GM18868 (cell line): Measurements from ENCODE around the gene PSAP.

ENCODE experiments used
- ATAC-seq: cut with Tn5 transposase; IDR thresholded peaks from one replicate; pipeline ENCODE4 v1.9.1; 2021; ENCODE audit warnings: mild to moderate bottlenecking, moderate library complexity; ENCODE audit not compliant: unreplicated experiment

PSAP gene

GRCh38 chr10:71810048-71810750, 40.9 kb downstream of the PSAP start:
- no peak for ATAC-seq

DNA sequence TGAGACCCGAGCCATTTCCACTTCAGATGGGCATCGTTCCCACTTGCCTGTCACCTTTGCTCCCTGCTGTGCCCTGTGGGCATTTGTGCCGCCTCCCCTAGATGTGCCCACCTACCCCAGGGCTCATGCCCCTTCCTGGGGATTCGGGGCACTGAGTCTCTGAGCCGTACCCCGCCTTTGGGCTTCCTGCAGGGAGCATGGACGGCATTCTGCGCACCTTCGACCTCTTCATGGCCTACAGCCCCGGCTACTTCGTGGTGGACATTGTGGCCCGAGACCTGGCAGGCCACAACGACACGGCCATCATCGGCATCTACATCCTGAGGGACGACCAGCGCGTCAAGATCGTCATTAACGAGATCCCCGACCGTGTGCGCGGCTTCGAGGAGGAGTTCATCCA, 41.4 kb downstream of the PSAP start:
- no peak for ATAC-seq

DNA sequence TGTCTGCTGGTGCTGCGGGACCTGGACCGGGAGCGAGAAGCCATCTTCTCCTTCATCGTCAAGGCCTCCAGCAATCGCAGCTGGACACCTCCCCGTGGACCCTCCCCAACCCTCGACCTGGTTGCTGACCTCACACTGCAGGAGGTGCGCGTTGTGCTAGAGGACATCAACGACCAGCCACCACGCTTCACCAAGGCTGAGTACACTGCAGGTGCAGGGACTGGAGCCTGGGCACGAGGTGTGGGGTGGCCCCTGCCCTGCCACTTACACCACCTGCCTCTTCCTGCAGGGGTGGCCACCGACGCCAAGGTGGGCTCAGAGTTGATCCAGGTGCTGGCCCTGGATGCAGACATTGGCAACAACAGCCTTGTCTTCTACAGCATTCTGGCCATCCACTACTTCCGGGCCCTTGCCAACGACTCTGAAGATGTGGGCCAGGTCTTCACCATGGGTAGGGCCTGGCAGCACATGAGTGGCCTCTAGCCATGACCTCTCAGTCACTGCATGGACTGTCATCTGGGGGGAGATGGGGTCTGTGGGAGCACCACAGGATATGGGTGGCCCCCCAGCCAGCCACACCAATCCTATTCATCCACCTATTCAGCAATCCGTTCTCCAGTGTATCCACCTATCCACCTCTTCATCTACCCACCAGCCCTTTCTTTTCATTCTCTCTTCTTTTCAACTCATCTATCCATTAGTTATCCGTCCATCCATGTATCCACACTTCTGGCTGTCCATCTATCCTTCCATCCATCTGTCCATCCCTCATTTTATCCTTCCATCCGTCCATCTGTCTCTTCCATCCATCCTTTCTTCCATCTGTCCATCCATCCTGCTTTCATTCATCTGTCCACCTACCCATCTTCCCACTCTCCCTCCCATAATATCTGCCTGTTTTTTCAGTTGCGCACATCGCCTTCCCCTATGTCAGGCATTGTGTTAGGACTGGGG, 43.2 kb downstream of the PSAP start:
- ATAC-seq, result no peak

GRCh38 chr10:71806704-71807556, 44.1 kb downstream of the PSAP start:
- ATAC-seq, result no peak

DNA sequence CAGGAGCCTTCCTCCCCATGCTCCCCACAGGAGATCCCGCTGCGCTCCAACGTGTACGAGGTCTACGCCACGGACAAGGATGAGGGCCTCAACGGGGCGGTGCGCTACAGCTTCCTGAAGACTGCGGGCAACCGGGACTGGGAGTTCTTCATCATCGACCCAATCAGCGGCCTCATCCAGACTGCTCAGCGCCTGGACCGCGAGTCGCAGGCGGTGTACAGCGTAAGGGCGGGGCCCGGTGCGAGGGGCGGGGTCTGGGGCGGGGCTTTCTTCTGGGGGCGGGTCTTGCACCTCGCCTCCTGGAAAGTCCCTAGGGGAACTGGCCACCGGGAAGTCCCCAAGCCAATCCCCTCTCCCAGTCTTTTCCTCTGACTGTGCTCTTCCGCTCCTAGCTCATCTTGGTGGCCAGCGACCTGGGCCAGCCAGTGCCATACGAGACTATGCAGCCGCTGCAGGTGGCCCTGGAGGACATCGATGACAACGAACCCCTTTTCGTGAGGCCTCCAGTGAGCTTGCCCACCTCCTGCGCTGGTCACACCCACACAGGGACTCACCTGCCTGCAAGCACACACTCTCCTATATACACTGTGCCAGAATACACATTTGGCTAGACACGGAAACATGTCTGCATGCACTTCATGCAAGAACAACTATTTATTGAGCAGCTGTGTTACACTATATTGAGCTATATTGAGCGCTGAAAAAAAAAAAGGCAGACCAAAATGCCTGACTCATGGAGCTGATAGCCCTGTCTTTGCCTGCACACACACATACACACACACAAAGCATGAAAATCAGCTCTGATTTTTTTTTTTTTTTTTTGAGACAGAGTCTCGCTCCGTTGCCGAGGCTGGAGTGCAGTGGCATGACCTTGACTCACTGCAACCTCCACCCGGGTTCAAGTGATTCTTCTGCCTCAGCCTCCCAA, 45.0 kb downstream of the PSAP start:
- ATAC-seq, result no peak

DNA sequence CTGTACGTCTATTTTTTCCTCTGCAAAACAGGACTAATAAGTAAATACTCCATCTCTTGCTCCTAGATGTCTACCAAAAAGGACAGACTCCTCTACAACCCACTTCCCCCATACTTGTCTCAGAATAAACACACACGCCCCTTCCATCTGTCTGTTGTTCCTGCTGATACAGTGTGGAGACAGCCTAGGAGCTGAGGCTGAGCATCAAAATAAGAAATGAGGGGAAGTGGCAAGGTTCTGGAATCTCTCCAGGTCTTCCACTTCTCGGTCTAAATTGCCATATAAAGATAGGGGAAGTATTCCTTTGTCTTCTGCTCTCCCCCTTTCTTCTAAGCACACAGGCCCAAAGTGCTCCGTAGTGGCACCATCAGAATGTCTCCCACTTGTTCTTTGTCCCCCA, 47.0 kb downstream of the PSAP start:
- ATAC-seq, result no peak

DNA sequence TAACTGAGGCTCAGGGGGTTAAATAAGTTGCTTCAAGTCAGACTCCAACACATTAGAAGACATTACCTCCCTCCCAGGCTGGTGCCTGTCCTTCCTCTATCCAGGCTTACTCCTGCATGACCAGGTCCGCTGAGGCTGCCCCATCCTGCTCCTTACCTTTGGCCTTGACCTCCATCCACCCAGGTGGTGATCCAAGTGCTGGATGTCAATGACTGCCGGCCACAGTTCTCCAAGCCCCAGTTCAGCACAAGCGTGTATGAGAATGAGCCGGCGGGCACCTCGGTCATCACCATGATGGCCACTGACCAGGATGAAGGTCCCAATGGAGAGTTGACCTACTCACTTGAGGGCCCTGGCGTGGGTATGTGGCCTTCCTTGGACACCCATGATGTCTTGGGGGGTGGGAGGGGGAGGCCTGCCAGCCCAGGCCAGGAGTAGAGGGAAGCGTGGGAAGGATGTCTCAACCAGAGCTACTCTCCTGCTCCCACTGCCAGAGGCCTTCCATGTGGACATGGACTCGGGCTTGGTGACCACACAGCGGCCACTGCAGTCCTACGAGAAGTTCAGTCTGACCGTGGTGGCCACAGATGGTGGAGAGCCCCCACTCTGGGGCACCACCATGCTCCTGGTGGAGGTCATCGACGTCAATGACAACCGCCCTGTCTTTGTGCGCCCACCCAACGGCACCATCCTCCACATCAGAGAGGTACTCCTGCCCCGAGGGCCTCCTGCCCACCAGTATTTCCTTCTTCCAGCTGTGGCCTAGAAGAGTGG, 48.1 kb downstream of the PSAP start:
- ATAC-seq, result no peak

GRCh38 chr10:71802235-71802634, 48.8 kb downstream of the PSAP start:
- ATAC-seq, result no peak

DNA sequence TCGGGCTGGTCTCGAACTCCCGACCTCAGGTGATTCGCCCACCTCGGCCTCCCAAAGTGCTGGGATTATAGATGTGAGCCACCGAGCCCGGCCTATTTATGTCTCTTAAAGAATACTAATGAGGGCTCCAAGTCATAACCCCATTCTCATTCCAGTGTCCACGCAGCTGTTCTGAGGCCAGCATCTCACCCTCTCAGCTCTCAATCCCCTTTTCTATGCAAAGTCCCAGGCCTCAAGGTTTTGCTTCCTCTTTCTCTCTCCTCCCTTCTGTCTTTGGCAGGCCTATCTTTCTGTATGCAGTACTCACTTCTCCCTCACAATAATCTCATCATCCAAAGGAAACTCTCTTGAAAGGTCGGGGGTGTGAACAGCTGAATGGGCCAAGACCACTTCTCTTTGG, 49.7 kb downstream of the PSAP start:
- peak; percentile 79 for ATAC-seq

DNA sequence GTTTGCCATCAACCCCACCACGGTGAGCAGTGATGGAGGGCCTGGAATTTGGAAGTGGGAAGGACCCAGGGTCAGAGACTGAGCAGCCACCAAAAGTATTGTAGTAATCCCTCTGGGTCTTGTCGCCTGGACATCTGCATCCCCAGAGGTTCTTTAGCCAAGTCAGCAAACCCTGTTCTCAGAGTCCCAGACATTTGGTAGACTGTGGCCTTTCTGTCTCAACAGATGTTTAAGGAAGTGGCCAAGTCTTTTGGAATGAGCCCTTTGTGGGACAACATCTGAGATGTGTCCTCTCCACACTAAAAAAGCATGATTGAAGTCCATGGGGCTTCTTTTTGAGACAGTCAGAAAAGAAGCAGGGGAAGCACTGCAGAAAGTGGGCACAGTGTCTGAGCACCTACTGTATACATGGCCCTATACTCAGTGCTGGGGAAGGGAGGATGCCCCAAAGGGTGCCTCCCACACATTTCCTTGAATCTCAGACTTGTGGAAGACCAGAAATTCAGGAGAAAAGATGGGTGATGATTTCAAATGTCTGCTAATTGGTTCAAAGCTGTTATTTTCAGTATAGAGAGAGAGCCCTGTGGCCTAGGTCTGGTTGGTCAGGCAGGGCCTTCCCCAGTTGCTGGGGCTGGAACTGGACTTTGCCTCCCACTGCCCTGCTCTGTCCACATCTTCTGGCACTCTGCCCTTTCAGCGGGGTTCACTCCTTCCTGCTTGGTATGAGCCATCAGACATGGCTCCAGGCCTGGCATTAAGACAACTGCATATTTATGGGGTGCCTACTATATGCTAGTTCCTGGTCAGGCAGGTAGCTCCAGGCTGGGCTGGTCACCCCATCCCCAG, 51.2 kb downstream of the PSAP start:
- ATAC-seq, result no peak

DNA sequence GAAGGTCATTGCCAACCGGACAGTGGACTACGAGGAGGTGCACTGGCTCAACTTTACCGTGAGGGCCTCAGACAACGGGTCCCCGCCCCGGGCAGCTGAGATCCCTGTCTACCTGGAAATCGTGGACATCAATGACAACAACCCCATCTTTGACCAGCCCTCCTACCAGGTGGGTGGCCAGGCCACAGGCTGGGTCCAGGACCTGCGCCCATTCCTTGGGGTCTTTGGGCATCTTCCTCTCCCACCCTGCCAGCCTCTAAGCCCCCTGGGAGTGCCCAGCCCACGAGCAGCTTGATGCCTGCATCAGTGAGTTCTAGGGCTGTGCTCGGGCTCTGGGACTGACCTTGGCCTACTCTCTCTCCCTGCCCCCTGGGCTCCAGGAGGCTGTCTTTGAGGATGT, 51.9 kb downstream of the PSAP start:
- ATAC-seq, result no peak

GRCh38 chr10:71798308-71798624, 52.8 kb downstream of the PSAP start:
- ATAC-seq, result no peak

DNA sequence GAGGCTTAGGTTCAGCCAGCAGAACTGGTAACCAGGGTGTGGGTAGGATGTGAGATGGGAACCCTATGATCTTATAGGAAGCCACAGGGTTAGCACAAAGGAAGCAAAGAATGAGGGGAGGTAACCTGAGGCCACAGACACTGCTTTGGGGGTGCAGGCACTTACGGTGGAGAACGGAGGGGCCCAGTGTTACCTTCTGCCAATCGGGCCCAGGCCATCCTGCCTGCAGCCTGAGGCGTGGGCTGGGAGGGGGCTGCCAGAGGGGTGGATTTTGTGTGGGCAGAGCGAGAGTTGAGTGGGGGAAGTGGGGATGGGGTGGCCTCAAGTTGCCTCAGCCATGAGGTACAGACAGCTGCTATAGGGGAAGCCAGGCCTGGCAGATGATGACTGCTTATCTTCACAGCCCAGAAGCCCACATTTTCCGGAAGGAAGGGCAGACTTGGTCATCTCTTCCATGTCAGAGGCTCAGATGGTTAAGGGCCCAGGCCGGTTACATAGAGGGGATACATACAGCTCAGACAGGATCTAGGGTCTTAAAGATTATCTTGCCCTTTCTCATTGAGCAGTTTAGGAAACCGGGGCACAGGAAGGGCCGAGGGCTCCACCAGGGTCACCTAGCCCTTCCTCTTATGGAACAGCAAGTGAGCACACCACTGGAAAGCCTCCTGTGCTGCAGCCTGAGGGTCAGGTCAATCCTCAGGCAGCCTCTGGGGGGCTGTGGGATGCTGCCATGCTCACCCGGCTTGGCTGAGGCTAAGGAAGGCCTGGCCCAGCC, 53.3 kb downstream of the PSAP start:
- no peak for ATAC-seq

- ATAC-seq, result no peak
These were observed 54.2 kb downstream of the PSAP start for GRCh38 chr10:71796749-71797405.

DNA sequence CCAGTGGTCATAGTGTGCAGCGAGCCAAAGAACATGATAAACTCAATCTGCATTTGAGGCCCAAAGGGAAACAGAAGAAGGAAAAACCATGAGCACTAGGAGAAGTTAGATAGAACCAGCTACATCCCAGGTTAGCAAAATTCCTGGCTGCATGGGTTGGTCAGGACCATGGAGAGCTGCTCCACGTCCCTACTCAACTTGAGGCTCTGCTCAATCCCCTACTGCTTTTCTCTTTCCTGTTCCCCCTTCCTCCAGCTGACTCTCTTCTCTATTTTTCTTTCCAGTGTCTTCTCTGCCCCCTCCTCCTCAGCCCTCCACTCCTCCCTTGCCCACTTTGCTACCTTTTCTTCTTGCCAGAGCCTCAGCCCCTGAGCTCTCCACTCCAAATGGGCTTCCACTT, 55.8 kb downstream of the PSAP start:
- no peak for ATAC-seq

DNA sequence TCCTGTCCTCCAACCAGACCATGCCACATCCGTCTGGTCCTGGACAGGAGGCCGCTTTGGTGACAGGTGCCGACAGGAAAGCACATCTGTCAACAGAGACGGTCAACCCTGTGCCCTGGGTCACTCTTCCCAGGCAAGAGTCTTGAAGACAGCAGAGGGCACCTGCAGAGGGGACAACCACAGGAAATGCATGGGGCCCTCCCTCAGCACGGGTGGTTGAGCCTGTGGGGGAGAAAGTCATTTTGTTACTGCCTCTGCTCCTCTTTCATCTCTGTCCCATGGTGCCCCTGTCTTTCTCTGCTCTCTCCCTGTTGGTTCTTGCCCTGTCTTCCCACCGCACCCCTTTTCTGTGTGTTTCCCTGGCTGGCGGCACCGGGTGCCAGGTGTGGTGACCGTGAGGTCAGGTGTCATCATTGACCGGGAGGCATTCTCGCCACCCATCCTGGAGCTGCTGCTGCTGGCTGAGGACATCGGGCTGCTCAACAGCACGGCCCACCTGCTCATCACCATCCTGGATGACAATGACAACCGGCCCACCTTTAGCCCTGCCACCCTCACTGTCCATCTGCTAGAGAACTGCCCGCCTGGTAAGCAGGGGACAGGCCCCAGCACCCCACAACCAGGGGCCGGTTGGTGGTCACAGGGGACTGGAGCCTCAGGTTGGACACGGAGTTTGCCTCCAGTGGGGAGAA, 60.2 kb downstream of the PSAP start:
- ATAC-seq, result no peak

- ATAC-seq, result no peak
These were observed 61.2 kb downstream of the PSAP start for GRCh38 chr10:71789871-71790270.
